Stomach (tissue), 4 donors: ENCODE data around the gene HMGB2.

Source experiments
- CTCF ChIP-seq, 7 experiments: fragments of 450-650 bp in 4 of 7; fragments of 200-600 bp in 3 of 7; sonication (generic) in 3 of 7; IDR thresholded peaks; one replicate each; pipeline ENCODE4 v1.5.1; 2016 to 2019; ENCODE audit warnings: antibody characterized with exemption in 7 of 7, control low read depth in 2 of 7, mild to moderate bottlenecking in 1 of 7
- POLR2A ChIP-seq, 4 donors: fragments of 450-650 bp; IDR thresholded peaks; one replicate each; pipeline ENCODE4 v1.6.1; 2016; ENCODE audit warnings: antibody characterized with exemption in 4 of 4, control low read depth in 2 of 4, mild to moderate bottlenecking in 1 of 4, moderate library complexity in 1 of 4

DNA sequence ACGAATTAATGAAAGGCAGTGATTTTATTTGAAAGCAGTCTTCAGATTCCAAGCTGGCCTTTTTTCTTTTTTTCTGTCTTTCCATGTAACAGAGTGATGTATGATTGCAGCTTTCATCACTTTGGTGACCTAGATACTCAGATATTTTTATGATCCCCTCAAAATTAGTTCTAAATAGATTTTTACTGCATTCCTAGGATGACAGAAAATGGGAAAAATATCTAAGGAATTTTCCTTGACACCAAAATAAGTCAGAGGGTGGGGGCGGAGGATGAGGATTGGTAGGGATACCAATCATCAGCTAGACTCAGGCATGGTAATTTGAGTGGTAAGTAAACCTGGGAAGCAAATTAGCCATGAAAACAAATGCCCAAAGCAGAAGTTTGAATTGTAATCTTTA is 11.9 kb upstream of the HMGB2 start:
- TF ChIP-seq CTCF (IDR thresholded peaks at IDR 0.05) (no peak), POLR2A (IDR thresholded peaks at IDR 0.05) (no peak)
